HPDE6-E6E7 (cell line): ENCODE results near the gene LRRC49.
"Not testable (repeated sequence)": the region's sequence is repeated elsewhere in the genome, so short reads cannot be mapped to it uniquely, and the experiment has no call there.

Experiments used
- DNase-seq: peaks from one replicate; pipeline ENCODE4 v3.0.0; 2011; ENCODE audit warnings: missing footprints; ENCODE audit errors: extremely low spot score

LRRC49 gene

GRCh38 chr15:70995383-70995970, 102.9 kb downstream of the LRRC49 start:
- DNase-seq, result no peak

- DNase-seq, result no peak
Observed at GRCh38 chr15:70998319-70998718, 105.7 kb downstream of the LRRC49 start.

DNA sequence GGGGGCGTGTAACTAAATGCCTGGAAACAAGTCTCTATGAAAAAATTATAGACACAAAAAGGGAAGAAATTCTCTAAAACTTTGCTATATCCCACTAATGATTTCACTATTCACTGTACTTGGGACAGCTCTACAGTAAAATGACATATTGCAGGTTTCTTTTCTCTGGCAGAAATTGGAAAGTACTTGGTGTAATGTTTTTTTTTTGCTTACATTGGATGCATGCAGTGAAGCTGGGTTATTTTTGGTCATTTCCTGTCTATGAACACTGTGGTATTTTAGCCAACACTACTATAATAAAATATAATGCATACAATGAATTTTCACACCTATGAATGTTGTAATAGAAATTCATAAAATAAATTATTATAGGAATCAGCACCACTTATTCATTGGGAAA, 109.7 kb downstream of the LRRC49 start:
- no peak for DNase-seq

DNA sequence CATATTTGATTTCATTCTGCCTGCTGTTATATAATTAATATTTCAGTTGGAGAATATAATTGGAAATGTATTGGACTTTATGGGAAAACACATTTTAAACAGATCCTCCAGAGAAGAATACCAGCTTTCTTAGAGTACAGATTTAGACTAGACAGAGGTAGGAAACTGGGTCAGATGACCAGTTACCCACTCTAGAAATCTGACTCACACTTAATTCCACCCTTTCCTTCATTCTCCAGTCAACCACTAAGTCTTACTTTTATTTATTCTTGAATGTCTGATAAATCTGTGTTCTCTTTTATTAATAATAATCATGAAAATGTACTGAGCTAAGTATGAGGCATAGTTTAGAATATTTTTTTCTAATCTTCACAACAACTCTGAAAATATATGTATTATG, 110.7 kb downstream of the LRRC49 start:
- DNase-seq, result no peak

DNA sequence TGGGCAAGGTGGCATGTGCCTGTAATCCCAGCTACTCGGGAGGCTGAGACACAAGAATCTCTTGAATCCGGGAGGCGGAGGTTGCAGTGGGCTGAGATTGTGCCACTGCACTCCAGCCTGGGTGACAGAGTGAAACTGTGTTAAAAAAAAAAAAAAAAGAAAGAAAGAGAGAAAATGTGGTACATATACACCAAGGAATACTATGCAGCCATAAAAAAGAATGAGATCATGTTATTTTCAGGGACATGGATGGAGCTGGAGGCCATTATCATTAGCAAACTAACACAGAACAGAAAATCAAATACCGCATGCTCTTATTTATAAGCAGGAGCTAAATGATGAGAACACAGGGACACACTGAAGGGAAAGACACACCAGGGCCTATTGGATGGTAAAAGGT, 111.9 kb downstream of the LRRC49 start:
- DNase-seq, result not testable (repeated sequence)

DNA sequence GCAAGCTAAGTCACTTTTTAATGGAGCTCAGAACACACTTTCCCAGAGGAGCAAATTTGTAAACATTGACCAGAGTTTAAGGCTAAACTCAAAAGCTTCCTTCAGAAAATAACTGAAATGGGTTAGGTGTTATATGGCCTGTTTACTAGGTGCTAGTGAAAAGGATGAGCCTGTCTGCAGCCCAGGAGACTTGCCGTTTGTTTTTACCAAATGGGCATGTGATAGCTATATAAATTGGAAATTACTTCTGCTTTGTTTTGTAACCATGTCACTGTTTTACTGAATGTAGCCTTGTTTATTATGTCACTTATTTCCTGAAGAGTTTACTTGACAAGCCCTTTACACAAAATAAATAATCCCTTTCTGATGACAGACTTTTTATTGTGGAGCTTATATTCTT, 113.3 kb downstream of the LRRC49 start:
- DNase-seq, result no peak

- DNase-seq, result no peak
Observed at GRCh38 chr15:71008250-71008870, 115.7 kb downstream of the LRRC49 start.

DNA sequence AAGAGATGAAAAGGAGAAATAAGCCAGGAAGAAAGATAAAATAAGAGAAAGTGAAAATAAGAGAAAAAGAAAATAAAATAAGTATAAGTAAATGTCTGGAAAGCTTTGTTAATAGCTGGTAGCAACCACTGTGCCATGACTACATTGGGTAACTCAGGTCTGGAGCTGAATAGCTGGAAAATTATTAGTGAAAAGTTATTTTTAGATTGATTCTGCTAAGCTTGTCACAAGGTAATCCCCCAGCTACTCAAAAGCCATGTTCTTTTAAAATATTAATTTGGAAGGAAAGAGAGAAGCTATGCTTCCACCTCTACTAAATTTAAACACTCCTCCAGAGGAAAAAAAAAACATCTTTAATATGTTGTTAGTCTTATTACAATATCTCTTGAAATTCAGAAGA, 117.8 kb downstream of the LRRC49 start:
- DNase-seq, result no peak

- DNase-seq, result no peak
Observed at GRCh38 chr15:71010997-71011396, 118.4 kb downstream of the LRRC49 start.

DNA sequence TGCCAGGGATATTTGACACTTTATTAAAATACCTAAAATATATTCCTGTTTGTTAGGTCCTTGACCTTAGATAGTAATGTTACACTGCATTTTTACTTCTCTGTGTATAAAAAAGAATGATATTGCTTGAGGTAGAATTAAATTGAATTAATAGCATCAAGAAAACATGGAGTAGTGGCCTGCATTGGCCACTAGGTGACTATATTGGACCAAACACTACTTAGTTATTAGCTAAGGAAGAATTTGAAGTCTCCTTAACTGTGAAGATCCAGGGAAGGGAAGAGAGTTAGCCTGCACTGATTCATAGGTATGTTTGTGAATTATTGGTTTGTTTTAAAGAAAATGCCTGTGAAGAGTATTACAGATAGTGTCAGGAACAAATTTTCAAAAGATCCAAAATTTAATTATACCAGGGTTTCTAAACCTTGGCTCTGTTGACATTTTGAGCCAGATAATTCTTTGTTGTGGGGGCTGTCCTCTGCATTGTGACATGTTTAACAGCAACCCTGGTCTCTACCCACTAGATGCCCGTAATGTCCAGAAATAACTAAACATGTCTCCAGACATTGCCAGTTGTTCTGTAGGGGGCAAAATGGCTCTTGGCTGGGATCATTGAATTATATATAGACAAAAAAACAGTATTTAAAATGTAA, 119.0 kb downstream of the LRRC49 start:
- peak; percentile 23 for DNase-seq

DNA sequence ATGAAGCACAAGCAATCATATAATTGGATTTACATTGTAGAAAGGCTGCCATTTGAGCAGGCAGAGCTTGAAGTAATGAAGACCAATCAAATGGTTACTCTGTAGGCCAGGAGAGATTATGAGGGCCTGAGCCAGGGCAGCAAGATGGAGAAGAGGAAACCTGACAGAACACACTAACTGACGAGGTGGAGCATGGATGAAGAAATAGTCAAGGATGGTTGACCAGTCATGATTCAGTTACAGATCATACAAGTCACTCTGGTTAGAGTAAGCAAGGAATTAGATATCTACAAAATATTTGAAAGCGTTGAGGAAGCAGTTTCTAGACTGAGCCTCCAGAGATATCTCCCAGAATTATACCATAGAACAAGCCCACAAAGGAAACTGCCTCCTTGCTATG, 120.8 kb downstream of the LRRC49 start:
- DNase-seq, result no peak

- DNase-seq, result no peak
Observed at GRCh38 chr15:71015342-71015741, 122.7 kb downstream of the LRRC49 start.

DNA sequence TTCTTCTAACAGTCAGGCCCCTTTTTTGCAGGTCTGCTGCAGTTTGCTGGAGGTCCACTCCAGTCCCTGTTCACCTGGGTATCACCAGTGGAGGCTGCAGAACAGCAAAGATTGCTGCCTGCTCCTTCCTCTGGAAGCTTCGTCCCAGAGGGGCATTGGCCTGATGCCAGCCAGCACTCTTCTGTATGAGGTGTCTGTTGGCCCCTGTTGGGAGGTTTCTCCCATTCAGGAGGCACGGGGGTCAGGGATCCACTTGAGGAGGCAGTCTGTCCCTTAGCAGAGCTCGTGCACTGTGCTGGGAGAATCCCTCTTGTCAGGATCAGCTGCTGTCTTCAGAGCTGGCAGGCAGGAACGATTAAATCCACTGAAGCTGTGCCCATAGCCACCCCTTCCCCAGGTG, 138.6 kb downstream of the LRRC49 start:
- not testable (repeated sequence) for DNase-seq

GRCh38 chr15:71035478-71035877, 142.9 kb downstream of the LRRC49 start:
- DNase-seq, result not testable (repeated sequence)

GRCh38 chr15:71042356-71042922, 149.8 kb downstream of the LRRC49 start:
- no peak for DNase-seq

- DNase-seq, result peak; percentile 84
Observed at GRCh38 chr15:71043373-71043772, 150.7 kb downstream of the LRRC49 start.

GRCh38 chr15:71044006-71044405, 151.4 kb downstream of the LRRC49 start:
- no peak for DNase-seq

GRCh38 chr15:71046146-71046545, 153.5 kb downstream of the LRRC49 start:
- DNase-seq, result not testable (repeated sequence)

- DNase-seq, result no peak
Observed at GRCh38 chr15:71048913-71049675, 156.5 kb downstream of the LRRC49 start.

DNA sequence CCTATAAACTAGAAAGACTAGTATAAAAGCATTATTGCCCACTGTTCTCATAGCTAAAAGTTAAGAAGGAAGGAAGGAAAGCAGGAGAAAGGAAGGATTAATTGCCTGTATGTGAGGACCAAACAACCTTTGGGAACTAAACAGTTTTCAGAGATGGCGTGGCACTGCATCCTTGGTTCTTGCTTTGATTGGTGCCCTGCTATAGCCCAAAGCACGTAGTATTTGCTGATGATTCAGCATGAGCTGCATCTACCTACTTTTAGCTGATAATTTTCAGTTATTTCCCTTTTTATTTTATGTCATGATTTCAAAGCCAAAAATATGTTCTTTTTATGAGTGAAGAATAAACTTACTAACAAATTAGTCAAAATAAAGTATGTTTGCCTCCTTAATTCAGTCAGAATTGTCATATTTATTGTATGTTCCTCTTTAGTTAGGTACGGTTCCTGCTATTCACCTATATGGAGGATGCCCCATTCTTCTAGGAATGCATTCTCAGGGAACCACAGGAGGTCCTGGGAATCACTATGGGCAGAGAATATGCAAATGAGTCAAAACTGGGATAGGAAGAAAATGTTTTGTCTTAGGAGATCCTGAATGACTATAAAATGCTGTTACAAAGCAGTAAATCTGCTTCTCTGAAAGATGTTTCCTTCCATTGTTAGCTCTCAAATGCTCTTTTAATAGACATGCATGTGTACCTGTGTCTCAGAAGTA, 157.2 kb downstream of the LRRC49 start:
- no peak for DNase-seq

DNA sequence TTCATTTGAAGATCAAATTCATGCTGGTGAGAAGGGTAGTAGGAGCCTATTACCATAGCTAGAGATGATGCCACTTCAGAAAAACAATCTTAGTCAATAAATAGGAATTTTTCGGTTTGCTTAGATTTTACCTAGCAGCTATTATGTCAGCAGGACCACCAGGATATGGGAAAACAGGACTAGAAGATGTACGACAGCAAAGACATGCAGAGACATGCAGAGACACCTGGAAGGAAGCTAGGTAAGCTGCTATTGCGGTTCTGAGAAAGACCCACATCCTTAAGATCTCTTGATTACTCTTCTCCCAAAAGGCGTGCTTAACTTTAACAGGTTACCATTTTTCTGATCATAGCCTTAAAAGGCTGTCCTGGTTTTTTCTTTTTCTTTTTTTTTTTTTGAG, 157.8 kb downstream of the LRRC49 start:
- DNase-seq, result no peak

- no peak for DNase-seq
Observed at GRCh38 chr15:71051539-71051938, 158.9 kb downstream of the LRRC49 start.
